Measurements from ENCODE around the gene SORCS2. TPM values are rescaled to one million over a fixed set of nuclear protein-coding genes. Genes with fewer than 3 reads are reported as not detected.

The SORCS2 gene
- total RNA-seq, 8 experiments from 2014 or later = 1.8 to 14.0 (median 5.3) TPM

DNA sequence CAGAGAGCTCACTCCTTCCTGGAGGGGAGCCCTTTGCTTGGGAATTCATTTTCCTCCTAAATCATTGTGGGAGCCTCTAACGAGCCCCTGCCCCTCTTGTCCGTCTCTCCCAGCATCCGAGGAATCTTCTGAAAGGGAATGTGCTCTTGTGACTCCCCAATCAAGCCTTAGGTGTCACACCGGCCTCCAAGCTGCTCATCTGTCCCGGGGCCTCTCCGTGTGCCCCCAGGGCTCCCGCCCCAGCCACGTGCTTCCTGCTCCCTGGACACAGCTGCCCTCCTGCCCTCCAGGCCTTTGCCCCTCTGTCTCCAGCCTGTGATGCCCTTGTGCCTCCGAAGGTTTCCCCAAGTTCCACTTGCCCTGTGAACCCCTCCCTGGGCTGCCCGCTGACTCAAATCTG, 507.5 kb downstream of the SORCS2 start:
- H3K27ac ChIP-seq = no peak overlapping the region
- WGBS, 10 experiments = 0 to 89% (median 80%) methylated on average over 1 to 9 of the region's 10 CpGs; no CpG with 5 or more reads in 6 of the 10 experiments
- peaks cover 14 to 18% of the 10 kb centered on the region in 2 donors for H3K4me1 ChIP-seq (replicated peaks in 1 of 2)
- in situ Hi-C loops (cut with MboI; ENCODE audit: low pct_unique_long_range_greater_than_20kb in 2 of 9, low sequenced_read_pairs in 9 of 9, unreplicated experiment in 9 of 9) = loop anchor here in 5 of 9 experiments (25.0 kb wide), 2 partner anchors 388 to 513 kb away; partner anchors contain the start of gene SORCS2 (in 5 of the 5)
- ATAC-seq (replicated peaks in 6 of 8) = no peak
- H3K4me3 ChIP-seq = no peak overlapping the region

DNA sequence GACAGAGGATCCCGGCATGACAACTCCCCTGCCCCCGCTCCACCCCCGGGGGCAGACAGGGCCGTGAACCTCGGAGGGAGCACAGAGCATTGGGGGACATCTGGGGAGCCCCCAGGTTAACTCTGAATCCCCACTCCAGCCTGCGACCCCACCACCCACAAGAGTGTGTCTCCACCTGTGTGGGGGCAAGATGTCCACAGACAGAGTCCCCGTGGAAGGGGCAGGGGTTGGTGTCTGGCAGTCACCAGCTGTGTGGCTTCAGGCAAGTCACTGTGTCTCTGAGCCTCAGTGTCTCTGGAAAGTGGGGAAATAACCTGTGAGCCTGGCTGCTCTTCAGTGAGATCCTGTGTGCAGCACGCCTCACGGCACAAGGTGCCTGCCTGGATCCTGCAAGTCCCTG, 508.3 kb downstream of the SORCS2 start:
- in situ Hi-C loops (cut with MboI; ENCODE audit: low pct_unique_long_range_greater_than_20kb in 2 of 9, low sequenced_read_pairs in 9 of 9, unreplicated experiment in 9 of 9) = loop anchor here in 5 of 9 experiments (25.0 kb wide), 2 partner anchors 388 to 513 kb away; partner anchors contain the start of gene SORCS2 (in 5 of the 5)
- no peak for ATAC-seq (replicated peaks in 6 of 8)

DNA sequence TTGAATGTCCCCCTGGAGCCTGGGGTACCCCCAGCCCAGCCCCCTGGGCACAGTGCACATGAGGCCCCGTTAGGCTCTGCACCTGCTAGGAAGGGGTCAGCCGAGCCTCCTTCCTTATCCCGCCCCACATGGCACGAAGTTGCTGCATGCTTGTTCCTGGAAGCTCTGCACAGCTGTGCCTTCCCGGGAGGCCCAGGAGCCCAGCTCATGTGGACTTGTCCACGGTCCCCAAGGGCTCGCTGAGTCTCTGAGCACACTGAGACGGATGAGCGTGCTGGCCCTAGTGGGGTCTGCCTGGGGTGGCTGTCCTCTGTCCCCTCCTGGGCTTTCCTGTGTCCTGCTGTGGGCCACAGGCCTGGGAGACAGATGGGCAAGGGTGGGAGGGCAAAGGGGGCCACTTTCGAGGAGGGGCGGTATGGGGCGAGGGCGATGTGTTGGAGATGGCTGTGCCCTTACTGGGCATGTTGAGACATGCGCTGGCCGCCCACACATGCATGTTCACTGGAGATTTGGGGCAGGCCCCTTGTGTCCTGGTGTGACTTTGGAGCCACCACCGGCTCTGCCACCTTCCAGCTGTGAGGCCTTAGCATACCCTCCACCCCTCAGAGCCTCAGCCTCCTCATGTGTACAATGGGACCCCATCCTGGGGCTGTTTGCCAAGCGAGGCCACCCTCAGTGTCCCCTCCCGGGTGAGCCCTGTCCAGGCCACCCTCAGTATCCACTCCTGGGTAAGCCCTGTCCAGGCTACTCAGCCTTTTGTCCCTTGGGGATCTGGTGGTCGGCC, 509.7 kb downstream of the SORCS2 start:
- peak in 3 of 8 experiments; percentile 25 to 47 (median 38) for ATAC-seq (replicated peaks in 6 of 8)
- Histone ChIP-seq H3K4me1 (replicated peaks in 1 of 2) (peaks cover 20 to 28% of the 10 kb centered on the region in 2 donors), H3K27ac (no peak overlapping the region), H3K4me3 (no peak overlapping the region)
- 40% methylated on average over 1 of the region's 19 CpGs; no CpG with 5 or more reads in 9 of the 10 experiments for WGBS, 10 experiments
- in situ Hi-C loops (cut with MboI; ENCODE audit: low pct_unique_long_range_greater_than_20kb in 2 of 9, low sequenced_read_pairs in 9 of 9, unreplicated experiment in 9 of 9) = loop anchor here in 5 of 9 experiments (25.0 kb wide), 2 partner anchors 390 to 515 kb away; partner anchors contain the start of gene SORCS2 (in 5 of the 5)

More for the DNA sequence above, 508.3 kb downstream of the SORCS2 start:
- H3K27ac ChIP-seq = no peak overlapping the region
- no peak overlapping the region for H3K4me3 ChIP-seq
- H3K4me1 ChIP-seq (replicated peaks in 1 of 2) = peaks cover 20 to 27% of the 10 kb centered on the region in 2 donors
- WGBS, 10 experiments = 60 to 100% methylated on average over 1 of the region's 9 CpGs; no CpG with 5 or more reads in 8 of the 10 experiments

DNA sequence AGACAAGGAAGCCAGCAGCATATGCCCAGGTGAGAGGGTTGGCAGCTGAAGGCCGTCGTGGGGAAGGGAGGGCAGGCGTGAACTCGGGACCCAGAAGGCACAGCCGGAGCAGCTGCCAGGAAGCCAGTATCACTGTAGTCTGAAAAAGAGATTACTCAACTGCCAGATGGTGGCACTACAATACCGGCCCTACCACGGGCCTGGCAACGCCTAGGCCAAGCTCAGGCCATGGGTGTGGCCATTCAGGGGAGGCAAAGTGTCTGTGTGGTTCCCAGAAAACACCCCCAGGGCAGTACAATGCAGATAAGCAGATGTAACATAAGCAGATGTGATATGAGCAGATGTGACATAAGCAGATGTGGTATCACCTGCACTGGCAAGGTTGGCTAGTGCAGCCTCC, 511.4 kb downstream of the SORCS2 start:
- peak in 3 of 8 experiments; percentile 40 to 66 (median 62) for ATAC-seq (replicated peaks in 6 of 8)
- H3K27ac ChIP-seq = no peak overlapping the region
- H3K4me1 ChIP-seq (replicated peaks in 1 of 2) = peaks cover 18 to 34% of the 10 kb centered on the region in 2 donors
- WGBS, 10 experiments = 8 to 87% (median 26%) methylated on average over 2 to 4 of the region's 8 CpGs; no CpG with 5 or more reads in 6 of the 10 experiments
- H3K4me3 ChIP-seq = no peak overlapping the region
- in situ Hi-C loops (cut with MboI; ENCODE audit: low pct_unique_long_range_greater_than_20kb in 2 of 9, low sequenced_read_pairs in 9 of 9, unreplicated experiment in 9 of 9) = loop anchor here in 5 of 9 experiments (25.0 kb wide), 2 partner anchors 391 to 516 kb away; partner anchors contain the start of gene SORCS2 (in 5 of the 5)

DNA sequence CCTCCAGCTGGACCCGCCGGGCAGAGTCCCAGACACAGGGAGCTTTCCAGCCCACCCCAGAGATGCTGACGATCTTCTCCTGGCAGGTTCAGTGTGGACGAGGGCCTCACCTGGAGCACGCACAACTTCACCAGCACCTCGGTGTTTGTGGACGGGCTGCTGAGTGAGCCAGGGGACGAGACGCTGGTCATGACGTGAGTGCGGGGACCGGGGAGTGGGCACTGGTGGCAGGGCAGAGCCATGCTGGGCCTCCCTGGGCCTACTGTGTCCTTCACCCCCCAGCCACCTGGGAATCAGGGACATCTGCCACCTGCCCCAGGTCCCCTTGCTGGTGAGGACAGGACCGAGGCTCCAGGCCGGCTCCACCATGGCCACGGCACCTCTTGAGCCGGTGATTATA, 511.8 kb downstream of the SORCS2 start:
- in situ Hi-C loops (cut with MboI; ENCODE audit: low pct_unique_long_range_greater_than_20kb in 2 of 9, low sequenced_read_pairs in 9 of 9, unreplicated experiment in 9 of 9) = loop anchor here in 5 of 9 experiments (25.0 kb wide), 2 partner anchors 392 to 517 kb away; partner anchors contain the start of gene SORCS2 (in 5 of the 5)
- WGBS, 10 experiments = 87 to 100% (median 100%) methylated on average over 1 to 6 of the region's 16 CpGs; no CpG with 5 or more reads in 5 of the 10 experiments
- Histone ChIP-seq H3K4me1 (replicated peaks in 1 of 2) (peaks cover 18 to 30% of the 10 kb centered on the region in 2 donors), H3K27ac (no peak overlapping the region), H3K4me3 (no peak overlapping the region)
- ATAC-seq (replicated peaks in 6 of 8) = no peak

DNA sequence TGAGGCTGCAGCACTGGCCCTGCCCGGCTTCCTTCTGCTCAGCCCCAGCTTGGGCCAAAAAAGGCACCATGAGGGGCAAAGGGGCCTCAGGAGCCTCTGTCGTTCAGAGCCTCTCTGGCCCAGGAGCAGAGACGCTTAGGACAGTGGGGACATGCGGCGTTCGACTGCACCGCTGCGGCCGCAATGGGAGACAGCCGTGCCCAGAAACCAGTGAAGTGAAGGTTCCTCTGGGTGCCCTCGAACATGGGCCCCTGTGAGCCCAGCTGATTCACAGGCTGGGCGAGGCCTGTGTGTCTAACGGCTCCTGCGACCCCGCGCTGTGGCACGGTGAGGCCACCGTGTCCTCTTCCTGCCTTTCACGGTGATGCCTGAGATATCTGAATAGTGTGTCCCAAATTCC, 512.3 kb downstream of the SORCS2 start:
- no peak overlapping the region for H3K4me3 ChIP-seq
- 0 to 100% (median 80%) methylated on average over 1 to 6 of the region's 19 CpGs; no CpG with 5 or more reads in 3 of the 10 experiments for WGBS, 10 experiments
- peak in 3 of 8 experiments; percentile 3 to 19 (median 5) for ATAC-seq (replicated peaks in 6 of 8)
- in situ Hi-C loops (cut with MboI; ENCODE audit: low pct_unique_long_range_greater_than_20kb in 2 of 9, low sequenced_read_pairs in 9 of 9, unreplicated experiment in 9 of 9) = loop anchor here in 5 of 9 experiments (25.0 kb wide), 2 partner anchors 392 to 517 kb away; partner anchors contain the start of gene SORCS2 (in 5 of the 5)
- peaks cover 13 to 25% of the 10 kb centered on the region in 2 donors for H3K4me1 ChIP-seq (replicated peaks in 1 of 2)
- no peak overlapping the region for H3K27ac ChIP-seq

DNA sequence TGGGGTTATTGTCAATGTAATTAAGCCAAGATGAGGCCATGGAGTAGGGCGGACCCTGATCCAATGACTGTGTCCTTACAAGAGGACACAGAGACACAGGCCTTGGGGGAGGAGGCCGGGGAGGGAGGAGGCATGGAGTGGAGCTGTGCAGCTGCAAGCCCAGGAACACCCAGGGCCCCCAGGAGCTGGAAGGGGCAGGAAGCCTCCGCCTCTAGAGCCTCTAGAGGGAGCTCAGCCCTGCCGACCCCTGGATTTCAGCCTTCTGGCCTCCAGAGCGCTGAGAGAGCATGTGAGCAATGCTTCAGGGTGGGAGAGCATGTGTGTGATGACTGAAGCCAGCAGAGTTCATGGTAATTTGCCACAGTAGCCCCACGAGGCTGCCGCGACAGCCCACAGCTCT, 512.7 kb downstream of the SORCS2 start:
- Histone ChIP-seq H3K4me3 (no peak overlapping the region), H3K27ac (no peak overlapping the region), H3K4me1 (replicated peaks in 1 of 2) (peaks cover 13 to 25% of the 10 kb centered on the region in 2 donors)
- in situ Hi-C loops (cut with MboI; ENCODE audit: low pct_unique_long_range_greater_than_20kb in 2 of 9, low sequenced_read_pairs in 9 of 9, unreplicated experiment in 9 of 9) = loop anchor here in 5 of 9 experiments (25.0 kb wide), 2 partner anchors 393 to 518 kb away; partner anchors contain the start of gene SORCS2 (in 5 of the 5)
- peak; percentile 30 to 74 (median 60) for ATAC-seq (replicated peaks in 6 of 8)
- WGBS, 10 experiments = 0 to 63% (median 20%) methylated on average over 2 to 5 of the region's 8 CpGs; no CpG with 5 or more reads in 7 of the 10 experiments

DNA sequence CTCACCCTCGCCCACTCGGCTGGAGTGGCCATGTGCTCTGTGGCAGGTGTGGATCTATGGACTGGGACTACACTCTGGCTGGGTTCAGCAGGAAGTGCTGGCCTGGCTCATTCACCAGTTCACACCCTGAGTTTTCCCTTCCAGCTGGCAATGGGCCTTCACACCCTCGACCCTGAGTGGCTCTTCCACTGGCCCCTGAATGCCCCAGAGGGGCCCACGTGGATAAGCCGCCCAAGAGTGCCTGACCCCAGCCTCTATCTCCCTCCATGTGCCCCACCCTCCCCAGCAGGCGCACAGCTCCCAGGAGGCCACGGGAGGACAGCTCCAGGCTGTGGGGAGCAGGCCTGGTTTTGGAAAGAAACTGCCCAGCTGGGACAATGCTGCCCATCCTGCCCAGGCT, 513.3 kb downstream of the SORCS2 start:
- in situ Hi-C loops (cut with MboI; ENCODE audit: low pct_unique_long_range_greater_than_20kb in 2 of 9, low sequenced_read_pairs in 9 of 9, unreplicated experiment in 9 of 9) = loop anchor here in 5 of 9 experiments (25.0 kb wide), 2 partner anchors 393 to 518 kb away; partner anchors contain the start of gene SORCS2 (in 5 of the 5)
- H3K27ac ChIP-seq = no peak overlapping the region
- 75 to 100% (median 84%) methylated on average over 1 to 3 of the region's 7 CpGs; no CpG with 5 or more reads in 6 of the 10 experiments for WGBS, 10 experiments
- peaks cover 14 to 26% of the 10 kb centered on the region in 2 donors for H3K4me1 ChIP-seq (replicated peaks in 1 of 2)
- no peak overlapping the region for H3K4me3 ChIP-seq
- peak in 3 of 8 experiments; percentile 5 to 10 (median 9) for ATAC-seq (replicated peaks in 6 of 8)

DNA sequence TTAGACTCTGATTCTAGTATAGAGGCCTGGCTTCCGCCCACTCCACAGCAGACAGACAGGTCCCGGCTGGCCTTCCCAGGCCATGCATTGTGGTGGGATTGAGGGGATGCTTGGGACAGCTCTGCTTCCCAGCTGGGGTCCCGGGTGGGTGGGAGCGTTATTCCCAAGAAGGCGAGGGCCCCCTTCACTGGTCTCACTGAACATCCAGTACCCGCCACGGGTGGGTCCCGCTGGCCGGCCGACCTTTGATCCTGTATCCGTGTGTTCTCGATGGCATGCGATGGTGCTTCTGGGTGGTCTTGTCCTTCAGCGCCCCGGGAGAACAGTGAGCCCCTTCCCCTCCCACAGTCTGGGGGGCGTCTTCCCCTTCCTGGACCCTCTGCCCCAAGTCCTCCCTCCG, 515.9 kb downstream of the SORCS2 start:
- WGBS, 10 experiments = 20 to 100% methylated on average over 1 of the region's 17 CpGs; no CpG with 5 or more reads in 8 of the 10 experiments
- in situ Hi-C loops (cut with MboI; ENCODE audit: low pct_unique_long_range_greater_than_20kb in 2 of 9, low sequenced_read_pairs in 9 of 9, unreplicated experiment in 9 of 9) = loop anchor here in 5 of 9 experiments (25.0 kb wide), 2 partner anchors 396 to 521 kb away; partner anchors contain the start of gene SORCS2 (in 5 of the 5)
- no peak for ATAC-seq (replicated peaks in 6 of 8)
- peaks cover 23 to 33% of the 10 kb centered on the region in 2 donors for H3K4me1 ChIP-seq (replicated peaks in 1 of 2)
- no peak overlapping the region for H3K4me3 ChIP-seq
- H3K27ac ChIP-seq = no peak overlapping the region

DNA sequence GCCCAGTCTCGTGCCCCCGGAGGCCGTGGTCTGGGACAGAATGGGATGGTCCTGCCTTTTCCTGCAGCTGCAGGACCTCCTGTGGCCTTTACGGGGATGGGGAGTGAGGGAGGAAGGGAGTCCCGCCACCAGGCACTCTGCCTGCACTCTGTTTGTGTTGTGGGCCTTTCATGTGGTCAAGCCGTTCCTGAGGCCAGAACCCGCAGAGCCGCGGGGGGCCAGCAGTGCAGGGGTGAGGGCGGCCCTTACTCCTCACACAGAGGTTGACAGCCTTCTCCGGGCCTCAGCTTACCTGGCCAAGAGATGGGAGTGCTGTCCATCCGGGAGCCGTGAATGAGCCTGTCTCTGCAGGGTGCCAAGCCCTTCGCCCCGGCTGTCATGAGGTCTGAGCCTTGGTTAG, 516.6 kb downstream of the SORCS2 start:
- Histone ChIP-seq H3K4me1 (replicated peaks in 1 of 2) (peaks cover 23 to 33% of the 10 kb centered on the region in 2 donors), H3K27ac (no peak overlapping the region), H3K4me3 (no peak overlapping the region)
- WGBS, 10 experiments = 0 to 83% (median 45%) methylated on average over 1 to 8 of the region's 15 CpGs; no CpG with 5 or more reads in 6 of the 10 experiments
- in situ Hi-C loops (cut with MboI; ENCODE audit: low pct_unique_long_range_greater_than_20kb in 2 of 9, low sequenced_read_pairs in 9 of 9, unreplicated experiment in 9 of 9) = loop anchor here in 5 of 9 experiments (25.0 kb wide), 2 partner anchors 397 to 522 kb away; partner anchors contain the start of gene SORCS2 (in 5 of the 5)
- no peak for ATAC-seq (replicated peaks in 6 of 8)

DNA sequence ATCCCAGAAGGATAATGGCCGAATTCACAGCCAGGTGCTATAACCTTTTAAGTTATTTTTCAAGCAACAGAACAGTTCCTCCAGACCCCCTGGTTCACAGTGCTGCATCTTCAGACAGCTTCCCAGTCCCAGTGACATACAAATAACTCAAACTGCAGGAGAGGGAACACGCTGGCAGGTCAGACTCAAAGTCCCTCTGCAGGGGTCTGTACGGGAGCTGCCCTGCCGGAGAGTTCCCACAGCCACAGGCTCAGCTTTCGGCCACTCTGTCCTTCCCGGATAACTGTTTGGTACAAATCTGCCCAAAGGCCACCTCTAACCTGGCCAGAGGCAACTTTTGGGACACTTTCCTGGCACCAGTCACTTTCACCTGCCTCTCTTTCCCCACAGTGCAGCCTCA, 517.1 kb downstream of the SORCS2 start:
- in situ Hi-C loops (cut with MboI; ENCODE audit: low pct_unique_long_range_greater_than_20kb in 2 of 9, low sequenced_read_pairs in 9 of 9, unreplicated experiment in 9 of 9) = loop anchor here in 5 of 9 experiments (25.0 kb wide), 2 partner anchors 397 to 522 kb away; partner anchors contain the start of gene SORCS2 (in 5 of the 5)
- ATAC-seq (replicated peaks in 6 of 8) = no peak
- H3K4me3 ChIP-seq = no peak overlapping the region
- WGBS, 10 experiments = 77 to 95% (median 81%) methylated on average over 1 to 4 of the region's 6 CpGs; no CpG with 5 or more reads in 6 of the 10 experiments
- H3K4me1 ChIP-seq (replicated peaks in 1 of 2) = peaks cover 23 to 33% of the 10 kb centered on the region in 2 donors
- H3K27ac ChIP-seq = no peak overlapping the region

DNA sequence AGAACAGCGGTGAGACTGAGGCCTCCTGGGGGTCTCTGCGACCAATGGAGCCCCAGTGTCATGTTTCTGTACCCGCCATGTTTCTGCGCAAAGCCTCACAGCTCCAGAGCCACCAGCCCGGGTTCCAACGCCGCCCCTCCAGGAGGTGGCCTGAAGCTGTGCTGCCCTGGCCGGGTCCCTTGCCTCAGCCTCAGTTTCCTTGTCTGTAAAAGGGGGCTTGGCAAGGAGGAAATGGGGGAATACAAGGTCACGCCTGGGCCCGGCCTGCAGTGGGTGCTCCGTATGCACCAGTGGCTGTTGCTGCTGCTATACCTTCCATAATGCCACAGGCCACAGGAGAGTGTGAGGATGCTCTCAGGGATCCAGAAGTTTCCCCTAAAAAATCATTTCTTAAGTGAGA, 517.8 kb downstream of the SORCS2 start:
- in situ Hi-C loops (cut with MboI; ENCODE audit: low pct_unique_long_range_greater_than_20kb in 2 of 9, low sequenced_read_pairs in 9 of 9, unreplicated experiment in 9 of 9) = loop anchor here in 5 of 9 experiments (25.0 kb wide), 2 partner anchors 398 to 523 kb away; partner anchors contain the start of gene SORCS2 (in 5 of the 5)

More for the DNA sequence above, 517.8 kb downstream of the SORCS2 start:
- peaks cover 21 to 30% of the 10 kb centered on the region in 2 donors for H3K4me1 ChIP-seq (replicated peaks in 1 of 2)
- no peak overlapping the region for H3K27ac ChIP-seq
- H3K4me3 ChIP-seq = no peak overlapping the region
- ATAC-seq (replicated peaks in 6 of 8) = no peak
- 86 to 100% (median 89%) methylated on average over 2 to 7 of the region's 11 CpGs; no CpG with 5 or more reads in 7 of the 10 experiments for WGBS, 10 experiments

Data from motor neuron (in vitro differentiated cells).